HG03039 (cell line): Measurements from ENCODE around the gene GRHL1.

ENCODE experiments used
- ATAC-seq: cut with Tn5 transposase; IDR thresholded peaks from one replicate; pipeline ENCODE4 v1.9.1; 2021; ENCODE audit warnings: mild to moderate bottlenecking, moderate library complexity; ENCODE audit not compliant: unreplicated experiment

Gene GRHL1

GRCh38 chr2:10036095-10036884 is 84.8 kb downstream of the GRHL1 start:
- no peak for ATAC-seq

- ATAC-seq = no peak
Observed at GRCh38 chr2:10038123-10038522, 86.6 kb downstream of the GRHL1 start.

GRCh38 chr2:10038716-10039115 is 87.2 kb downstream of the GRHL1 start:
- no peak for ATAC-seq

- ATAC-seq = no peak
Observed at GRCh38 chr2:10039658-10040410, 88.3 kb downstream of the GRHL1 start.

GRCh38 chr2:10041711-10042110 is 90.2 kb downstream of the GRHL1 start:
- ATAC-seq = no peak

GRCh38 chr2:10042301-10043161 is 91.0 kb downstream of the GRHL1 start:
- ATAC-seq = no peak

GRCh38 chr2:10043256-10043905 is 91.9 kb downstream of the GRHL1 start, which contains the start of gene KLF11:
TSS of gene KLF11 (plus strand) at chr2:10043550. CDS start at chr2:10043717, 167 bp downstream.
- peak; percentile 52 for ATAC-seq

GRCh38 chr2:10043906-10044601 is 92.6 kb downstream of the GRHL1 start:
- ATAC-seq = peak; percentile 38

GRCh38 chr2:10045561-10046355 is 94.3 kb downstream of the GRHL1 start:
- ATAC-seq = no peak

- ATAC-seq = no peak
Observed at GRCh38 chr2:10046931-10047330, 95.4 kb downstream of the GRHL1 start.

- ATAC-seq = no peak
Observed at GRCh38 chr2:10047616-10048500, 96.4 kb downstream of the GRHL1 start.

GRCh38 chr2:10048501-10049171 is 97.1 kb downstream of the GRHL1 start:
- ATAC-seq = no peak
